Measurements from ENCODE around the gene METAP2. TPM values are rescaled to one million over a fixed set of nuclear protein-coding genes. Genes with fewer than 3 reads are reported as not detected.
"Not testable (repeated sequence)": the region's sequence is repeated elsewhere in the genome, so short reads cannot be mapped to it uniquely, and the experiment has no call there.

The METAP2 gene
- polyA plus RNA-seq, 1 donor (not counting 4 experiments of a cell fraction or from before 2014, with no cell fraction given): 103 TPM

DNA sequence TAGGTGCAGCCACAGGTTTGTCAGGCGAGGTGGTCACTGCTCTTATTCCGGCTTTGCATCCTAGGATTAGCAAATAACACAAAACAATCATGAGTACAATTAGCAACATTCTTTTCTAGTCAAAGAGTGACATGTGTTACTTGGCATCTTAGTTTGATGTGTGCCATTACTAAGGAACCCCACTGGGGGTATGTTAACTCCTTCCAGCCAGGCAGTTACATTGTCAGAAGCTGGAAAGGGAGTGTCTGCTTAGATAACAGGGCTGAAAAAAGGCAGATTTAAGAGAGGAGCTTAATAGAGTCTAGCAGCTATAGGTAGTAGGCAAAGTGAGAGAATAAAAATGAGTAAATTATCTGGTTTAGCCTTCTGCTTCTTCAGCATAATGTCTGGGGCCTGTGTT is 30.5 kb upstream of the METAP2 start:
- FAIRE-seq: no peak

DNA sequence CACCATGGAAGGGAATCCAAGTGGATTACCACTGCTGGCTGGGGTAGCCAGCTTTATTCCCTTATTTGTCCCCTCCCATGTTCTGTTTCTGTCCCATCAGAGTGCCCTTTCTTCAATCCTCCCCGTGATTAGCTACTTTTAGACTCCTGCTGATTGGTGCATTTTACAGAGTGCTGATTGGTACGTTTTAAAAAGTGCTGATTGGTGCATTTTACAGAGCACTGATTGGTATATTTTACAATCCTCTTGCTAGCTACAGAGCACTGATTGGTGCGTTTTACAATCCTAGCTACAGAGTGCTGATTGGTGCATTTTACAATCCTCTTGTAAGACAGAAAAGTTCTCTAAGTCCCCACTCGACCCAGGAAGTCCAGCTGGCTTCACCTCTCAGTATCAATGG is 28.9 kb upstream of the METAP2 start:
- not testable (repeated sequence) for FAIRE-seq

More for the DNA sequence above, 30.5 kb upstream of the METAP2 start:
- Histone ChIP-seq H3K79me2 (ENCODE audit: control insufficient read depth, insufficient read depth, low read length) (no peaks in the 10 kb centered on the region), H2AFZ (ENCODE audit: control insufficient read depth, low read length) (no peak overlapping the region), H3K36me3 (ENCODE audit: control insufficient read depth in 2 of 2, extremely low read depth in 1 of 2, insufficient read depth in 2 of 2, low read length in 2 of 2) (no peaks in the 10 kb centered on the region), H4K20me1 (ENCODE audit: control insufficient read depth, extremely low read depth, insufficient read depth, low read length) (no peaks in the 10 kb centered on the region), H3K4me3 (ENCODE audit: control insufficient read depth in 2 of 3, extremely low read depth in 1 of 3, insufficient read depth in 2 of 3, low read depth in 1 of 3, low read length in 3 of 3) (no peak overlapping the region), H3K9me3 (ENCODE audit: control insufficient read depth, low read depth, low read length) (no peaks in the 10 kb centered on the region), H3K9ac (ENCODE audit: control insufficient read depth, extremely low read depth, insufficient read depth, low read length) (no peak overlapping the region), H3K9me1 (ENCODE audit: control insufficient read depth, extremely low read depth, insufficient read depth, low read length) (no peaks in the 10 kb centered on the region), H3K27ac (ENCODE audit: control insufficient read depth, insufficient read depth, low read length) (no peak overlapping the region), H3K4me2 (ENCODE audit: control insufficient read depth, extremely low read depth, insufficient read depth, low read depth, low read length) (no peak overlapping the region), H3K27me3 (ENCODE audit: control insufficient read depth, extremely low read depth, insufficient read depth, low read length) (peaks cover 3% of the 10 kb centered on the region), H3K4me1 (ENCODE audit: control insufficient read depth, extremely low read depth, insufficient read depth, low read length) (no peaks in the 10 kb centered on the region)
- dilution Hi-C loops (cut with MboI; ENCODE audit: extremely low pct_ligation_motif_present, low sequenced_read_pairs): no loop called here
- TF ChIP-seq EZH2 (IDR thresholded peaks at IDR 0.05; ENCODE audit: low read length): no peak
- TF ChIP-seq, protein P1, sequence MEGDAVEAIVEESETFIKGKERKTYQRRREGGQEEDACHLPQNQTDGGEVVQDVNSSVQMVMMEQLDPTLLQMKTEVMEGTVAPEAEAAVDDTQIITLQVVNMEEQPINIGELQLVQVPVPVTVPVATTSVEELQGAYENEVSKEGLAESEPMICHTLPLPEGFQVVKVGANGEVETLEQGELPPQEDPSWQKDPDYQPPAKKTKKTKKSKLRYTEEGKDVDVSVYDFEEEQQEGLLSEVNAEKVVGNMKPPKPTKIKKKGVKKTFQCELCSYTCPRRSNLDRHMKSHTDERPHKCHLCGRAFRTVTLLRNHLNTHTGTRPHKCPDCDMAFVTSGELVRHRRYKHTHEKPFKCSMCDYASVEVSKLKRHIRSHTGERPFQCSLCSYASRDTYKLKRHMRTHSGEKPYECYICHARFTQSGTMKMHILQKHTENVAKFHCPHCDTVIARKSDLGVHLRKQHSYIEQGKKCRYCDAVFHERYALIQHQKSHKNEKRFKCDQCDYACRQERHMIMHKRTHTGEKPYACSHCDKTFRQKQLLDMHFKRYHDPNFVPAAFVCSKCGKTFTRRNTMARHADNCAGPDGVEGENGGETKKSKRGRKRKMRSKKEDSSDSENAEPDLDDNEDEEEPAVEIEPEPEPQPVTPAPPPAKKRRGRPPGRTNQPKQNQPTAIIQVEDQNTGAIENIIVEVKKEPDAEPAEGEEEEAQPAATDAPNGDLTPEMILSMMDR (optimal IDR thresholded peaks at IDR 0.05 in 1 of 3, IDR thresholded peaks at IDR 0.05 in 1 of 3, conservative IDR thresholded peaks at IDR 0.05 in 1 of 3; ENCODE audit: extremely low read depth in 1 of 3, insufficient read depth in 2 of 3, low read length in 3 of 3): no peak
- no peak for DNase-seq (ENCODE audit: low read depth, low spot score)

DNA sequence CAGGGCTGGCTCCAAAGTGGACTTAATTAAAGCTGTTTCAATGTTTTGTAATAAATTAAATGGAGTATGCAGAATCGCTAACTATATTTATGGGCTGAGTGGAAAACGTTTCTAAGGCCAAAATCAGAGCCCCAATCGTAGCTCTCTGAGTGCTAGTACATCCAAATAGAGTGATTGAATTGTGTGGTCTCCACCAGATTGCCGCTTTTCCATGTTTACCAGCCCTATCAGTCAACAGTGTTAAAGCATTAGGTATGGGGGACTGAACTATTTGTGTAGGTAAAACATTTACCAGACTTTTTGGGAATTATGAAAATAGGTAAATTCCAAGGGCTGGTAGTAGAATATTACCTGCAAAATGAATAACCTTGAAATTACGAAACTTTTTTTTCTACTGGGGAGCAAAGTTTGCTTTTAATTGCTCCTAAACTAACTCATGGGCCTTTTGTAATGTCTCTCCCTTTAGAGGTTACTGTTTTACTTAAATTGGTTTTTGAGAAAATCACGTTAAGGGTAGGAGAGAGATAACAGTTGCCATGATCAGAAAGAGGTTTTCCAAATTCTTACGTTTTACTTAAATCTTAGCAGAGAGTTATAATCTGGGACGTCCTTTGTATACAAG is 28.0 kb upstream of the METAP2 start:
- Histone ChIP-seq H3K9me3 (ENCODE audit: control insufficient read depth, low read depth, low read length) (no peaks in the 10 kb centered on the region), H3K4me2 (ENCODE audit: control insufficient read depth, extremely low read depth, insufficient read depth, low read depth, low read length) (no peak overlapping the region), H3K79me2 (ENCODE audit: control insufficient read depth, insufficient read depth, low read length) (no peaks in the 10 kb centered on the region), H3K4me1 (ENCODE audit: control insufficient read depth, extremely low read depth, insufficient read depth, low read length) (no peaks in the 10 kb centered on the region), H3K9ac (ENCODE audit: control insufficient read depth, extremely low read depth, insufficient read depth, low read length) (no peak overlapping the region), H4K20me1 (ENCODE audit: control insufficient read depth, extremely low read depth, insufficient read depth, low read length) (no peaks in the 10 kb centered on the region), H3K27me3 (ENCODE audit: control insufficient read depth, extremely low read depth, insufficient read depth, low read length) (peaks cover 3% of the 10 kb centered on the region), H3K27ac (ENCODE audit: control insufficient read depth, insufficient read depth, low read length) (no peak overlapping the region), H3K36me3 (ENCODE audit: control insufficient read depth in 2 of 2, extremely low read depth in 1 of 2, insufficient read depth in 2 of 2, low read length in 2 of 2) (no peaks in the 10 kb centered on the region), H2AFZ (ENCODE audit: control insufficient read depth, low read length) (no peak overlapping the region), H3K9me1 (ENCODE audit: control insufficient read depth, extremely low read depth, insufficient read depth, low read length) (no peaks in the 10 kb centered on the region), H3K4me3 (ENCODE audit: control insufficient read depth in 2 of 3, extremely low read depth in 1 of 3, insufficient read depth in 2 of 3, low read depth in 1 of 3, low read length in 3 of 3) (no peak overlapping the region)
- dilution Hi-C loops (cut with MboI; ENCODE audit: extremely low pct_ligation_motif_present, low sequenced_read_pairs): no loop called here
- no peak for FAIRE-seq
- no peak for DNase-seq (ENCODE audit: low read depth, low spot score)
- TF ChIP-seq EZH2 (IDR thresholded peaks at IDR 0.05; ENCODE audit: low read length): no peak
- TF ChIP-seq, protein P1 (optimal IDR thresholded peaks at IDR 0.05 in 1 of 3, IDR thresholded peaks at IDR 0.05 in 1 of 3, conservative IDR thresholded peaks at IDR 0.05 in 1 of 3; ENCODE audit: extremely low read depth in 1 of 3, insufficient read depth in 2 of 3, low read length in 3 of 3): no peak

More for the DNA sequence above, 28.9 kb upstream of the METAP2 start:
- H3K4me1 ChIP-seq (ENCODE audit: control insufficient read depth, extremely low read depth, insufficient read depth, low read length); H3K36me3 ChIP-seq (ENCODE audit: control insufficient read depth in 2 of 2, extremely low read depth in 1 of 2, insufficient read depth in 2 of 2, low read length in 2 of 2); H3K9ac ChIP-seq (ENCODE audit: control insufficient read depth, extremely low read depth, insufficient read depth, low read length); H3K27ac ChIP-seq (ENCODE audit: control insufficient read depth, insufficient read depth, low read length); H2AFZ ChIP-seq (ENCODE audit: control insufficient read depth, low read length); H3K9me1 ChIP-seq (ENCODE audit: control insufficient read depth, extremely low read depth, insufficient read depth, low read length); H3K79me2 ChIP-seq (ENCODE audit: control insufficient read depth, insufficient read depth, low read length); H3K4me2 ChIP-seq (ENCODE audit: control insufficient read depth, extremely low read depth, insufficient read depth, low read depth, low read length); H3K27me3 ChIP-seq (ENCODE audit: control insufficient read depth, extremely low read depth, insufficient read depth, low read length); H4K20me1 ChIP-seq (ENCODE audit: control insufficient read depth, extremely low read depth, insufficient read depth, low read length); H3K9me3 ChIP-seq (ENCODE audit: control insufficient read depth, low read depth, low read length); dilution Hi-C loops (cut with MboI; ENCODE audit: extremely low pct_ligation_motif_present, low sequenced_read_pairs); DNase-seq (ENCODE audit: low read depth, low spot score); H3K4me3 ChIP-seq (ENCODE audit: control insufficient read depth in 2 of 3, extremely low read depth in 1 of 3, insufficient read depth in 2 of 3, low read depth in 1 of 3, low read length in 3 of 3): not testable (repeated sequence)
